Ishikawa (cell line): ENCODE measurements around the gene RYR3.

Source experiments
- EGR1 ChIP-seq: IDR thresholded peaks from 2 replicates; pipeline ENCODE4 v1.6.1; 2012
- EP300 ChIP-seq: IDR thresholded peaks from 2 replicates; pipeline ENCODE4 v1.6.1; 2012; ENCODE audit warnings: borderline replicate concordance
- MAX ChIP-seq: IDR thresholded peaks from 2 replicates; pipeline ENCODE4 v1.6.1; 2012
- NFIC ChIP-seq: IDR thresholded peaks from 2 replicates; pipeline ENCODE4 v1.6.1; 2012
- RAD21 ChIP-seq: IDR thresholded peaks from 2 replicates; pipeline ENCODE4 v1.6.1; 2012; ENCODE audit warnings: low read depth
- REST ChIP-seq: IDR thresholded peaks from 2 replicates; pipeline ENCODE4 v1.6.1; 2012; ENCODE audit warnings: low read depth, mild to moderate bottlenecking
- TAF1 ChIP-seq: IDR thresholded peaks from 2 replicates; pipeline ENCODE4 v1.6.1; 2012; ENCODE audit warnings: low read depth, mild to moderate bottlenecking
- TCF12 ChIP-seq: IDR thresholded peaks from 2 replicates; pipeline ENCODE4 v1.6.1; 2012; ENCODE audit warnings: low read depth
- TEAD4 ChIP-seq: IDR thresholded peaks from 2 replicates; pipeline ENCODE4 v1.6.1; 2012
- USF1 ChIP-seq: IDR thresholded peaks from 2 replicates; pipeline ENCODE4 v1.6.1; 2012
- YY1 ChIP-seq: IDR thresholded peaks from 2 replicates; pipeline ENCODE4 v1.6.1; 2012; ENCODE audit warnings: low read depth
- ZBTB7A ChIP-seq: IDR thresholded peaks from 2 replicates; pipeline ENCODE4 v1.6.1; 2012; ENCODE audit warnings: low read depth

GRCh38 chr15:33773969-33774368 is 463.2 kb downstream of the RYR3 start:
- TF ChIP-seq EP300 (no peak), RAD21 (no peak), TEAD4 (no peak), MAX (no peak), USF1 (no peak), REST (no peak), ZBTB7A (no peak), TAF1 (no peak), NFIC (no peak), TCF12 (no peak), EGR1 (no peak), YY1 (no peak)
